Measurements from ENCODE around the gene SLC2A9.

Gene SLC2A9

DNA sequence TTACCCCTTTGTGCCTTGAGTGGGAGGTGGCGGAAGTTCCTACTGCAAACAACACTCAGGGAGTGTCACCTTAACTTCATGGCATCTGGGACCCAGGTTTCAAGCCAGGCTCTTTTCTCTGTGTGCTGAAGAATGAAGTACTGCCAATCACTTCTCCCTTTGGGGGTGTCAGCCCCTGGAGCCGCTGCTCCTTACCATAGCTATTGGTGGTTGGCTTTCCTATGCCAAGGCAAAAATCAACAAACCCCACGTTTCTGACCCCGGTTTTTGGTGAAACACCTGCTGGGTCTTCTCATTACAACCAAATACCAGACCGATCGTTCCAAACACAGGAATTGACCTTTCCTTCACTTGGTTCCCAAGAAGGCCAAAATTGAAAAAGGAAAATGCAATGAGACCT lies 19.7 kb upstream of the SLC2A9 start:
- DNase-seq: peak; percentile 18

DNA sequence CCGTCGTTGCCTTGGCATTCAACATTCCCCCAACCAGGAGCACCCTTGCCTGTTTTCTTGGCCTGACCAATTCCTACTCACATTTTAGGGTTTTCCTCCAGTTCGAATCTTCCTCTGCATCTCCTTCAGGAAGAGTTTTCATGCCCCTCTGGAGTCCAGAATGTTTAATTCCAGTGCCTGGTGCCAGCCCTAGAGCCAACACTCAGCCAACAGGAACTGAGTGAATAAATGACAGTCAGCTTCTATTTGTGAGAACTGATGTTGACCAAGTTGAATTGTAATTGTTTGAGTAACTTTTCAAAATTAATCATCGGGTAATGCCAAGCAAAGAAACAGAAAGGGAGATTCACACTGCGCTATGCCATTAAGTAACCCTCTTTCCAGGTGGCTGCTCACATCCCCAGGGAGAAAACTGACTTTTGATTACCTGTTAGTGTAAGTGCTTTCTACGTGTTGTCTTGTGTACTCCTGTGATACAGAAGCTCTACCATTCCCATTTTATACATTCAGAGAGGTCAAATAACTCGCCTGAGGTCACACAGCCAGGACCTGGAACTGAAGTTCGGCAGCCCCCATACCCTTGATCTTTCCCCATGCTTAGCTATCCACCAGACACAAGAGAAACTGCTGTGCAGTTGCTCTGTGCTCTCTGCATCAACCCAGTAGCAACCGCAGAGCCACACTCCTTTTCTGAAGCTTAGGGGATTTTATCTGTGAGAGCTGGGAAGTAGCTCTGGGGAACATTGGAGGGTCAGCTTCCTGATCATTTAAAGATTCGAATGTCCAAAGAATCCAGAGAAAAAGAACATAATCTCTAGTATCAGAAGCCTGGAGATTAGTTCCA lies 19.0 kb upstream of the SLC2A9 start:
- peak; percentile 16 for DNase-seq

DNA sequence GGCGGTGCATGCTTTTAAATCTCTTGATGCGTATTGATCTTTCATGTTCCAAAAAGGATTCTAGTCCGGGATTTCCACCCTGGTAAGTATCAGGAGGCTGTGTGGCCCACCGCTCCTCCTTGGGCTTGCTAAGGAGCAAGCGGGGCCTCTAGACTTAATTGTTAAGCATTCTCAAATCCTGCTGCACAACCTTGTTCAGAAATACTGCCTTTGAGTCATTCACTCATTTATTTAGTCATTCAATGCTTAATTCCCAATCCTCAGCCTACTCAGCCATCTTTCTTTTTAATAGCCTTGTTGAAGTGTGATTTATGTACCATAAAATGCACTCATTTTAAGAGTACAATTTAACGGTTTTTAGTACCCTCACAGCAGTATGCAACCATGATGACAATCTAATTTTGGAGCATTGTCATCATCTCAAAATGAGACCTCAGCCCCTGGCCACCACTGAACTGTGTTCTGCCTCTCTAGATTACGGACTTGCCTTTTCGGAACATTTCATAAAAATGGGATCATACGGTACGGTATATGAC lies 15.6 kb upstream of the SLC2A9 start:
- no peak for DNase-seq

DNA sequence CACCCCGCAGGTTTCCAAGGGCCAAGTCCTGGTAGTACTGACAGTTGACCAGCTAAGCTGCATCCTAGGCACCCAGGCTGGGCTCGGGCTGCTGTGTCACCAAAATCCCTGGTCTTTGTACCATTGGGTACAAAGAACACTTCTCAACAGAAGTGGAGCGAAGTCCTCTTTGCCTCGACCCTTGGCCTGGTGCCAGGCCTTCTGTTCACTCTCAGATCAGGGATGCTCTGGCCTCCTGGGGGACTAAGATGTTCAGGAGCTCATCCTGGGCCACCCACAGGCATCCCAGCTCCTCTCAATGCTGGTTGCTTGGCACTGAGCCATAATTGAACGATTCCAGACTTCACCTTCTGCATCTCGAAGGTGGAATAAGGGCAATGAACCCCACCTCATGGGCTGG lies 13.8 kb upstream of the SLC2A9 start:
- DNase-seq: peak; percentile 6

DNA sequence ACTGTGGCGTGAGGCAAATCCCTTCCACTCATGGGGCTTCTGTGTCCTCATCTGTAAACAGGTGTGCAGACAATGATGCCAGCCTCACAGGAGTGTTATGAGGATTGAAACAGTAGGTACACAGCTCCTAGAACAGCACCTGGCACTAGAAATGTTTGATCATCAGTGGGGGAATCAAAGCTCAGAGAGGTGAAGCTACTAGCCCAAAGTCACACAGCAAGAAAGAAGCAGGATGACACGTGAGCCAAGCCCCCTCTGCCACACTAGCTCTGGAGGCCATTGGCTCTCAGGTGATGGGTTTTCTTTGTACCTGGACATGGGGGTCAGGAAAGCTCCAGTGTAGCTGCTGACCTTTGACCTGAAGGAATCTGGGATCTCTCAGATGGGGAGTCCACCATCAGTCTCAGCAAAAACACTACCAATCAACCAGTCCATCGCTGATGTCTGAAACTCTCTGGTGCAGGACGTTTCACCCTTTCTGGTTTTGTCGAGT lies 13.4 kb upstream of the SLC2A9 start:
- peak; percentile 4 for DNase-seq

DNA sequence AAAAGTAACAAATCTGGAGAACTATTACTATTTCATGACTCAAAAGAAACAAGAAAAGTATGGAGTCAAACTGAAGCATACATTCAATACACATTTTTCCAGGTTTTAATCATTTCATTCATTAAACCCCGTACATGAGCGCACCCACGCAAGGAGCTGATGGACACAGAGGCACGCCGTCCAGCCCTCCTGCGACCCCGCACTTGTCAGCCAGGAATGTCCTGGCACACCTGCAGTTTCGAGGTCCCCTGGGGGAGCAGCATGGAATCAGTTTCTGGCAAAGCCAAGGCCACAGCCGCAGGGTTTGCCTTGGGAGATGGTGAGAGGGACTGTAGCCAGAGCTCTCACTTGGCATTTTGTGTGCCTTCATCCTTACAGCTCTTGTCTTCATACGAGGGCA lies 12.8 kb upstream of the SLC2A9 start:
- peak; percentile 36 for DNase-seq

DNA sequence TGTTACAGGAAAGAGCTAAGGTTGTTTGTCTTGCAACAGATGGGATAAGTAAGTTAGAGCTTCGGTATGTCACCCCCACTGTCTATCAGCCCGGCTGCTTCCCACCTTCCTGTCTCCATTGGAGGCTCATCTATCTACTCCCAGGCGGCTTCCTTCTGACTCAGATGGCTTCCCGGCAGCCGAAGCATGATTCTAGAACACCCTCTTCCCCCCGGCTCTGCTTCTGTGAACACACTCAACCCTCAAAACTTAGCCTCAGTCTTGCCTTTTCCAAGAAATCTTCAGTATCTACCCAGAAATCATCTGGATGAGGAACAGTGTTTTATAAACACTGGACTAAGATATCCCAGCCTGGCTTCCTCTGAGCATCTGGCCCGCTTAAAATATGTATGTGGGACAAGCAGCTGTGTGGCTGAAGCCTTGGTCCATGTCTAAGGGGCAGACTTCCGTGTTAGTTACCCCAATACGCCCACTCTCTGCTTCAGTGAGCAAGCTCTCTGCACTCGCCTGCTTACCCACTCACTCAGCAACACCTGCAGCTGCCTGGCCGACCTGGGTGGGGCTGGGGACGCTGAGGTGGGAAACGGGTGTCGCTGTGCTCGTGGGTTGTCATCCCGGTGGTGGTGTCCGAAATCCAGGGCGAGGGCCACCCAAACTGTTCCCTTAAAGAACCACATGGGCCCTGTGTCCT lies 12.0 kb upstream of the SLC2A9 start:
- DNase-seq: peak; percentile 38

DNA sequence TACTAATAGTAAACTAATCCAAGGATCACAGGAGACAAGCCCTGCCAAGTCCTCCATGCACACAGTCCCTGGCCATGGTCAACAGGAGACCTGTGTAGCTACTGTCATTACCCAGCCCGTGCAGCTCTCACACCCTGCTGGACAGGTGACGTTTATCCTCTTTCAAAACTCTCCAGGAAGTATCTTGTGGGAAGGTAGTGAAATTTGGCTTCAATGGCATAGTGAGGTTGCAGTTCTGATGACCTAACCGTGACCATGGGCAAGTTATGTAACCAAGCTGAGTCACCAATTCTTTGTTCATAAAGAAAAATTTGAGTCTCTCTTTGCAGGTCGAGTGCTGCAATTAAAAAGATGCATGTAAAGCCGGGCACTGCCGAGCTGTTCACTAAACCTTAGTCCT lies 11.3 kb upstream of the SLC2A9 start:
- peak; percentile 16 for DNase-seq

DNA sequence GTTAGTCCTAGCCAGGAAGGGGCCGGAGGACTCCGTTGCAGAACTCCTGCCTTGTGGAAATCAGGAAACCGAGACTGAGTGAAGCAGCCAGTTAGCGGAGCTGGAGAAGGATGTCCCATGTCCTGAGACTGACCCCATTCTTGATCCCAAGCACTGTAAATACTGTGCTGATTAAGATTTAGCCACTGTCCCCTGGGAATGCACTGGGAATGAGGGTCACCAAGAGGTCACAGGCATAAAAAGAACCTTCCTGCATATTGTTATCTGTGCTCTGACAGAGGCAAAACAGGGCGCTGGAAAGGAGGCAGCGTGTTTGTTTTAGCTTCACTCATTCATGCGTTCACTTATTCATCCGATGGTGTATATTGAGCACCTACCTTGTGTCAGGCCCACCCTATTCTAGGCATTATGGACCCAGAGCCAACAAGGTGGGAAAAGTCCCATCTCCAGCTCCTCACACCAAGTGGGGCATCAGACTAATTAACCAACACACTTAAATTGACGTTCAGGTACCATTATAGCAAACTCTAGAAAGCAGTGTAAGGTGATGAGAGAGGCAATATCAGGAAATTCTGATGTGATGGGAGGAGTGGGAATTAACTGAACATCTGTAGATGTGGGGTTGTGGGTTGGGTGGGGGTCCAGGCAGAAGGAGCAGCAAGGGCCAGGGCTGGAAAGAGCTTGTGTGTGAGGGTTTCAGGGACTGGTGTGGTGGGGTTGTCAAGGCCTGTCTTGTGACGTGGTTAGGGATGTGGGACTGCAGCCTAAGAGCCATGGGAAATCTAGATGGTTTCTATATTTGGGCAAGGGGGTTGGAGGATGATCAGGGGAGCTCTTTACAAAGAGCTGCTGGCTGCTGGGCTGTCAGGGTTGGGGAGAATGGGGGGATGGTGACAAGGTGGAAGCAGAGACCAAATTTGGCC lies 10.6 kb upstream of the SLC2A9 start:
- DNase-seq: peak; percentile 44

DNA sequence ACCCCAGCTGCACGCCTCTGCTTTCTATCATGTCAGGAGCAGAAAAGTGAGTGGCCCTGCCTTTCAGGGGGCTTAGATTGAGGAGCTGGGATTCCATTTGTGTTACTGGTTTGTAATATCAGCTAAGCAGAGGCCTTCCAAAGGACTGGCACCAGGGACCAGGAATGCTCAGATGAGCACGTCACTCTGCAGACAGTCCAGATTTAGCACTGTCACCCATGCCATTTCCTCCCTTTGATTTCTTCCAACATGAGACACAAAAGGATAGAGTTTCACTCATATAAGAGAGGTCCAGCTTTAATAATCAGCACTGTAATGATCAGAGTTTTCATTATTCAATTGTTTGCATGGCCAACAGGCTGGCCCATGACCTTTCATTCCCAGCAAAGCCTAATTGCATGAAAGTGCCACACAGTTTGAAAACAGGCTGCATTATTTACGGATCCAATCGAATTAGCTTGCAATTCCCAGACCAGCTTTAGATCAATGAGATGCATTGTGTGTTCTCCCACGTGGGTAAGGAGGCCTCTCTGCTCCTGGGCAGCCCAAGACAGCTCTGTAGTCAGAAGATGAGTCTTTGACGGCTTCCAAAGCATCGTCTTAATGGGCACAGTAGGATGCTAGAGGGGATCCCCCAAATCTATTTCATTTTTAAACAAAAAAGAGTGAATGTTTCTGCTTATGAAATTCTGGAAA lies 9.8 kb upstream of the SLC2A9 start:
- DNase-seq: peak; percentile 10

DNA sequence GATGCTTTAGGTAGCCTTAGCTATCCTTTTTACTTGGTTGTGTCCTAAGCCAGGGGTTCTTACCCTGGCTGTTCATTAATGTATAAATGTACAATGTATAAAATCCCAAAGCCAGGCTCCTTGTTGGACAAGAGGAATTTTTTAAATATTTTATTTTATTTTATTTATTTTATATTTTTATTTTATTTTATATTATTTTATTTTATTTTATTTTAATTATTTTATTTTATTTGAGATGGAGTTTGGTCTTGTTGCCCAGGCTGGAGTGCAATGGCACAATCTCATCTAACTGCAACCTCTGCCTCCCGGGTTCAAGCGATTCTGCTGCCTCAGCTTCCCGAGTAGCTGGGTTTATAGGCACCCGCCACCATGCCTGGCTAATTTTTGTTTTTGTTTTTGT lies 8.1 kb upstream of the SLC2A9 start:
- DNase-seq: no peak

DNA sequence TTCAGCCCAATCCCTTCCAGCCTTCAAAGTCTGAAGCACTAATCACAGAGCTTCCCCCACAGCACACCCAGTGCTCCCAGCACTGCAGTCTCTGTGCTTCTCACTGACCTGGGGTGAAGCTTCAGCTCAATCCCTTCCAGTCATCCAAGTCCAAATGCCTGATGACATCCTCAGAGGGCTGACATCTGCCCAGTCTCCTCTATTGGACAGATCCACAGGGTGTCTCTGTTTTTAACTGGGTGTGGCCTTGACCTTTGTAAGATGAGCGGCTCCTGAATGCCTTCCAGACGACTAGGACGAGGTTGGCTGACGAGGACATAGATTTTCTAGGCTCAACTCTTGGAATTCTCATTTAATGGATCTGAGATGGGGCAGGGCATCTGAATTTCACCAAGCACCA lies 7.6 kb upstream of the SLC2A9 start:
- DNase-seq: peak; percentile 41

DNA sequence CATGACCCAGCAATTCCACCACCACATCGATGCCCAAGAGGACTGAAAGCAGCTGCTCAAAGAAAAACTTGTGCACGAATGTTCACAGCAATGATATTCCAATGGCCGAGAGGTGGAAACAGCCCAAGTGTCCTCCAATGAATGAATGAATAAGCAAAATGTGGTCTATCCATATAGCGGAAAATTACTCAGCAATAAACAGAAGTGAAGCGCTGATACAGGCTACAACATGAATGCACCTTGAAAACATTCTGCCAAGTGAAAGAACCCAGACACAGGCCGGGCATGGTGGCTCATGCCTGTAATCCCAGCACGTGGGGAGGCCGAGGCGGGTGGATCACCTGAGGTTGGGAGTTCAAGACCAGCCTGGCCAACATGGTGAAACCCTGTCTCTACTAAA lies 5.2 kb upstream of the SLC2A9 start:
- DNase-seq: peak; percentile 16

DNA sequence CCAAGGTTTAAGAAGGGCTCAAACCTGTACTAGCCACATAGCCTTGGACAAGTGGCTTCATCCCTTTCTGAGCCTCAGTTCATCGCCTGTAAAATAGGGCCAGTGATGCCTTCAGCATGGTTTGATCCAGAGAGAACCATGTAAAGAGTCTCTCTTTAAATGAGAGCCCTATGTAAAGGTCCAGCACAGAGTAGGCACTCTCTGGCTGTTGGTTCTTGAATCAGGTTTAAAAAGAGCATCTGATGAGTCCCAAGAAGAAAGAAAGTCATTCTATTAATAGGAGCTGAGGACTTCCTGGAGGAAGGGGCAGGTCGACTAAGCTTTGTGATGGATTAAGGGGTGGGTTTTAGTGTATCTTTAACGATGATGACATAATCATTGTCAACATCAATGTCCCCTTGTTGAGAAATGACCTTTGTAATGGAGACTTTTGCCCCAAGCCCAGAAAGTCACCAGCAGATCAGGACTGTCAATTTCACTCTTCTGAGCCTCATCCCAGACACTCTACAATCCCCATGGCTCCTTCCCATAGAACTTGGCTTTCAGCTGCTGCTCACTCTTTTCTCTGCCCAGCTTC lies 4.0 kb upstream of the SLC2A9 start:
- DNase-seq: no peak

DNA sequence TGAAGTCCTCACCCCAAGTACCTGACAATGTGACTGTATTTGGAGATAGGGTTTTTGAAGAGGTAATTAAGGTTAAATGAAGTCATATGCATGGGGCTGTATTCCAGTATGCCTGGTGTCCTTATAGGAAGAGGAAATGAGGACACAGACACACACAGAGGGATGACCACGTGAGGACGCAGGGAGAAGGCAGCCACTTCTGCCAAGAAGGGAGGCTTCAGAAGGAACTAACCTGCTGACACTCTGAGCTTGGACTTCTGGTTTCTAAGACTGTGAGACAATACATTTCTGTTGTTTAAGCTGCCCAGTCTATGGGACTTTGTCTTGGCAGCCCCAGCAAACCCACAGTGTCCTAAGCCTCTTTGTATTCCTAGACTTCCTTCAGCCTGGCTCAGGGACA lies 3.0 kb upstream of the SLC2A9 start:
- peak; percentile 15 for DNase-seq

DNA sequence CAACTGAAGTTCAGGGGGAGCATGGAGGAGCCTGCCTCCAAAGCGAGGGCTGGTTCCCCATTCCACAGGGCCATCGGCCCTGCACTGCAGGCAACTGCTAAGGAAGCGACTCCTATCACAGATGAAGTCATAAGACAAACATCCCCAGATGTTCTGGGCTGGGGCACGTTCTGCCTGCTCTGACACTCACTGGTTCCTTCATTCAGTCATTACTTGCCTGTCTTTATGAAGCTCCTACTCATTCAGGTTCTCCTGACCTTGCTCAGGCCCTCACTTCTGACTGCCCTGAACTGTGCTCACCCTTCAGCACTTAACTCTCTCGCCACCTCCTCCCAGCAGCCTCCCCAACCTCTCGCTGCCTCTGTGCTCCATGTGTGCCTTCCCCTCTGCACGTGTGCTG lies 2.5 kb upstream of the SLC2A9 start:
- peak; percentile 32 for DNase-seq

DNA sequence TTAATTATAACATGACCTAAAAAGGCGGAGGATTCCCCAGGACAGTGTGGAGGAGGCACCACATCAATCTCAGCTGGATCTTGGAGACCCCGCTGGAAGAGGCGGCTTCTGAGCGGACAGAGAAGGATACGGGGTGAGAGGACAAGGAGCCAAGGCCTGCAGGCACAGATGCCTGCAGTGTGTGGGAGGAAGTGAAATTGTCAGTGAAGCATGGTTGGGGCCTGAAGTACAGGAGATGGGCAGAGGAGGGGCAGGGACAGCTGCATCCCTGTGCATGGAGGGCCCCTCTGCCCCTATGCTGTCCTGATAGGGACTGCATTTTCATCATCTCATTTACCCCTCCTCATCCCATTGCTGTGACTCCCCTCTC lies 1.7 kb upstream of the SLC2A9 start:
- DNase-seq: peak; percentile 37

DNA sequence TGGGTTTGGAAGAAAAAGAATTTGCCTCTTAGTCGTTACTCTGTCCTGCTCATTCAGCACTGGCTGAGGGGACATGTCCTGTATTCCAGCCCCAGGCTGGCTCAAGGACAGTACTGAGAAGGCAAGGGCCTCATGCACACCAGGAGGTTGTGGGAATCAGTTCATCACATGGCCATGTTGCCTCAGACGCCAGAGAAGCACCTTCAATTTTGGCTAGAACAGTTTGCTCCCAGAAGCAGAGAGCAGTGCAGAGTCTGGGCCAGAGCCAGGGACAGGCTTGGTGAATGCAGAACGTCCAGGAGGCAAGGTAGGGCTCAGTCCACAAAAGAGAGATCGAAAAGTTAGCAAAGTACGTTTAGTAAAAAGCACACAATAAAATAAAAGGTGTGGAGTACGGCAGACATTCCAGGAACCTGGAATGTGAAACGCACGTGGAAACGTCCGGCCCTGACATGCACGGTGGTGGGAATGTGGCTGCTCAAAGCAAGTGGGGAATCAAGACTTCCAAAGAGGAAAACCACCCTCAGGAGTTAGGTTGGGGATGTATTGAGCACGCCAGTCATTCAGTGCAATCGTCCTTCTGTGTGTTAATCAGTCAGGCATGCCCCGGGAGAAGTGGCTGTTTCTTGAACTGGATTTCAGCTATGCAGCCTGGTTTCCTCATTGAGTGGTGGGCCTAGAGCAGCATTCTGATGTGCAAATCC lies 1.2 kb upstream of the SLC2A9 start:
- DNase-seq: peak; percentile 34

DNA sequence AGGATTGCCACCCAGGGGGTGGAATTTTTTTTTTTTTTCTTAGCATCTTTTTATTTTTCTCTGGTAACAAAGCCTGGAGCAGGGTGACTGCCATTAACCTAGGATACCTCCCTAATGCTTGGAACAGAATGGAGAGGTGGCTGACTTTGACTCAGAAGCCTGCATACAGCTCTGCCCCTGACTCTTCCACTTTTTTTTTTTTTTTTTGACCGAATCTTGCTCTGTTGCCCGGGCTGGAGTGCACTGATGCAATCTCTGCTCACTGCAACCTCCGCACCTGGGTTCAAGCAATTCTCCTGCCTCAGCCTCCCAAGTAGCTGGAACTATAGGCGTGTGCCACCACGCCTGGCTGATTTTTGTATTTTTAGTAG lies 341 bp upstream of the SLC2A9 start:
- peak; percentile 24 for DNase-seq

DNA sequence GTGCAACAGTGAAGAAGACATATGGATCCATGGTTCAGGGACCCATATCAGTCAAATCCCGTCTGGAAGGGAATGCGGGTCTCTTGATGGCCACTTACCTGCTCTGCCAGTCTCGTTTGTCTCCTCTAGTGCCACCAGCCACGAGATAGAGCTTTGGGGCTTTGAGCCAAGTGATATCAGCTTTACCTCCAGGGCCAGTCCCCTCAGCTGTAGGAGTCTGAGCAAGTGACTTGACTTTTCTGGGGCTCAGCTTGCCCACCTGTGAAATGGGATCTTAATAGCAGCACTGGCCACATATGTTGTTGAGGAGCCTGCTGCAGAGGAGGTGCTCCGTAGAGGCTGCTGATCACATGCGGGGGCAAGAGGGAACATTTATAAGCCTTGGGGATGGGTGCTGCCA lies 1.2 kb downstream of the SLC2A9 start:
- DNase-seq: no peak

DNA sequence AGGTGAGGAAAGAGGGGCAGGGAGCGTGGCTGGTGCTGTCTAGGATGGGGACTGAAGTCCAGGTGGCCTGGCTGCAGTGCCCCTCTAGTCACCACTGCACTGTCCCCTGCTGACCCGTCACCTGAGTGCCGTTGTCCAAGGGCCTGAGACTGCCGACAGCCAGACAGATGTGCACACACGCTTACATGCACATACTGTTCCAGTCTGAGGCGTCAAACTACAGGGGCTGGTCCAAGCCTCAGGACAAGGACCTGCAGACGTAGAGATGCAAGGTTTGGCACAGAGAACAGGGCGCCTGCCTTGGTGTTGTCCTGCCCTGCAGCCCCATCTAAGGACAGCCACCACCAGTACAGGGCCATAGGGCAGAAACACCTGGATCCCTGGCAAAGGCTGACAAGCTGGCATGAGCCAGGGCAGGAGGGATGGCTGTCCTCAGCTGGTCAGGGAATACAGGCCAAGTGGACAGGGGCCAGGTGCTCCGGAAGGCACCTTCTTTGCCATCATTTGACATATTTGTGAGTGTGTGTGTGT lies 1.7 kb downstream of the SLC2A9 start:
- DNase-seq: no peak
